Neural cell (in vitro differentiated cells): ENCODE data around the gene DUS1L. TPM values are rescaled to one million over a fixed set of nuclear protein-coding genes. Genes with fewer than 3 reads are reported as not detected.

Experiments
- H2AFZ ChIP-seq: fragments of 200-600, 300-800 bp; sonication (generic), shearing (Covaris generic); 2 replicates; pipeline ENCODE4 v1.6.0; 2014; ENCODE audit warnings: low read depth, mild to moderate bottlenecking, antibody characterized with exemption, low read length, moderate library complexity
- H3F3A ChIP-seq: fragments of 200-600 bp; shearing (Covaris generic); 2 replicates; pipeline ENCODE4 v1.6.1; 2016; ENCODE audit warnings: mild to moderate bottlenecking, moderate library complexity, mixed read lengths, antibody characterized with exemption, low read length; ENCODE audit not compliant: insufficient read depth, poor library complexity, severe bottlenecking
- H3K27ac ChIP-seq: fragments of 200-600, 300-800 bp; sonication (generic), shearing (Covaris generic); 2 replicates; pipeline ENCODE4 v1.5.1; 2014; ENCODE audit warnings: mild to moderate bottlenecking, low read length, moderate library complexity
- H3K27me3 ChIP-seq: fragments of 300-800, 200-600 bp; sonication (generic), shearing (Covaris generic); 2 replicates; pipeline ENCODE4 v1.6.0; 2014; ENCODE audit warnings: mild to moderate bottlenecking, low read depth, low read length, moderate library complexity; ENCODE audit not compliant: insufficient read depth
- H3K36me3 ChIP-seq: fragments of 300-800, 200-600 bp; sonication (generic), shearing (Covaris generic); 2 replicates; pipeline ENCODE4 v1.5.1; 2014; ENCODE audit warnings: mild to moderate bottlenecking, antibody characterized with exemption, low read length, moderate library complexity; ENCODE audit not compliant: insufficient read depth
- H3K4me2 ChIP-seq: fragments of 300-800, 200-600 bp; sonication (generic), shearing (Covaris generic); 2 replicates; pipeline ENCODE4 v1.6.0; 2014; ENCODE audit warnings: mild to moderate bottlenecking, low read length
- H3K4me3 ChIP-seq: fragments of 300-800, 200-600 bp; sonication (generic), shearing (Covaris generic); 2 replicates; pipeline ENCODE4 v1.5.1; 2014; ENCODE audit warnings: mild to moderate bottlenecking, low read length, moderate library complexity
- H3K79me2 ChIP-seq: fragments of 200-600 bp; shearing (Covaris generic); replicated peaks from 2 replicates; pipeline ENCODE4 v1.6.0; 2014; ENCODE audit warnings: mild to moderate bottlenecking, low read length, moderate library complexity; ENCODE audit not compliant: insufficient read depth
- H3K9ac ChIP-seq: fragments of 300-800, 200-600 bp; sonication (generic), shearing (Covaris generic); 2 replicates; pipeline ENCODE4 v1.6.1; 2016; ENCODE audit warnings: mild to moderate bottlenecking, low read length, mixed read lengths
- H3K9me2 ChIP-seq: fragments of 200-600 bp; shearing (Covaris generic); 2 replicates; pipeline ENCODE4 v1.6.1; 2016; ENCODE audit warnings: mild to moderate bottlenecking, low read length, mixed read lengths; ENCODE audit not compliant: insufficient read depth
- H3K9me3 ChIP-seq: fragments of 200-600, 300-800 bp; sonication (generic), shearing (Covaris generic); 2 replicates; pipeline ENCODE4 v1.6.1; 2016; ENCODE audit warnings: mild to moderate bottlenecking, mixed run types, low read length, moderate library complexity, mixed read lengths
- H4K20me1 ChIP-seq: fragments of 200-600 bp; shearing (Covaris generic); 2 replicates; pipeline ENCODE4 v1.6.1; 2016; ENCODE audit warnings: mild to moderate bottlenecking, mixed run types; ENCODE audit not compliant: insufficient read depth
- EP300 ChIP-seq: fragments of 450-650 bp; conservative IDR thresholded peaks from 2 replicates; pipeline ENCODE4 v1.6.1; 2014; ENCODE audit warnings: antibody characterized with exemption, mild to moderate bottlenecking, moderate library complexity; ENCODE audit not compliant: poor library complexity, severe bottlenecking
- EZH2 ChIP-seq: fragments of 200-600, 300-800 bp; shearing (Covaris generic), sonication (generic); IDR thresholded peaks from 2 replicates; pipeline ENCODE4 v1.6.1; 2014; ENCODE audit warnings: antibody characterized with exemption, low read length, borderline replicate concordance, mild to moderate bottlenecking; ENCODE audit not compliant: insufficient read depth, poor library complexity, severe bottlenecking
- MXI1 ChIP-seq: fragments of 450-650 bp; conservative IDR thresholded peaks from 2 replicates; pipeline ENCODE4 v1.6.1; 2014; ENCODE audit warnings: antibody characterized with exemption, mild to moderate bottlenecking; ENCODE audit not compliant: poor library complexity, severe bottlenecking
- POLR2AphosphoS5 ChIP-seq: IDR thresholded peaks from 2 replicates; pipeline ENCODE4 v1.6.1; 2012
- RAD21 ChIP-seq: fragments of 450-650 bp; conservative IDR thresholded peaks from 2 replicates; pipeline ENCODE4 v1.6.1; 2014; ENCODE audit warnings: antibody characterized with exemption, mild to moderate bottlenecking, moderate library complexity
- SMC3 ChIP-seq: fragments of 450-650 bp; conservative IDR thresholded peaks from 2 replicates; pipeline ENCODE4 v1.6.1; 2014; ENCODE audit warnings: antibody characterized with exemption, mild to moderate bottlenecking, moderate library complexity; ENCODE audit not compliant: poor library complexity
- TAF1 ChIP-seq: IDR thresholded peaks from 2 replicates; pipeline ENCODE4 v1.6.1; 2012; ENCODE audit warnings: low read depth
- polyA plus RNA-seq: library from polyadenylated mRNA; depleted of rRNA; stranded (reverse); fragments of >200 nt; gene quantifications from 2 replicates; pipeline ENCODE4 v1.2.3, GENCODE V29; 2014
- TF ChIP-seq, protein P1 (sequence below): fragments of 450-650 bp; IDR thresholded peaks from 2 replicates; pipeline ENCODE4 v1.5.1; 2014; ENCODE audit warnings: antibody characterized with exemption, mild to moderate bottlenecking, moderate library complexity; ENCODE audit not compliant: poor library complexity, severe bottlenecking
- TF ChIP-seq, protein P2 (sequence below): IDR thresholded peaks from 2 replicates; pipeline ENCODE4 v1.6.1; 2012; ENCODE audit warnings: borderline replicate concordance

DUS1L gene
- polyA plus RNA-seq, 1 donor from 2014 or later, result 100 TPM

DNA sequence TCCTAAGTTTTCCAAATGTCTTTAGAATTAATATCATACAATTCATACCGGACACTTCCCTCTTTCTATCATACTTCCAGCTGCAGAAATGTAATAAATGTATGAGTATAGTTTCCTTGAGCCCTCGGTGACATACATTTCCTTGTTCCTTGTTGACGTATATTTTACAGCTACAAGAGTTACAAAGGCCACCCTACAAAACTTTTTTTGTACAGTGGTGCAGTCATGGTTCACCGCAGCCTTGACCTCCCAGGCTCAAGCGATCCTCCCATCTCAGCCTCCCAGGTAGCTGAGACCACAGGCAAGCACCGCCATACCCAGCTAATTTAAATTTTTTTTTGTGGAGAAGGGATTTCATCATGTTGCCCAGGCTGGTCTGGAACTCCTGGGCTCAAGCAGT lies 7.2 kb upstream of the DUS1L start:
- Histone ChIP-seq H3K9ac (no peak overlapping the region), H3K79me2 (no peaks in the 10 kb centered on the region), H3K27ac (no peak overlapping the region)

GRCh38 chr17:82070611-82071010 lies 5.0 kb upstream of the DUS1L start:
- H2AFZ ChIP-seq, result no peak overlapping the region
- TF ChIP-seq TAF1 (no peak), RAD21 (no peak), EZH2 (no peak), SMC3 (no peak), POLR2AphosphoS5 (no peak), EP300 (no peak), MXI1 (no peak)
- TF ChIP-seq, protein P1, sequence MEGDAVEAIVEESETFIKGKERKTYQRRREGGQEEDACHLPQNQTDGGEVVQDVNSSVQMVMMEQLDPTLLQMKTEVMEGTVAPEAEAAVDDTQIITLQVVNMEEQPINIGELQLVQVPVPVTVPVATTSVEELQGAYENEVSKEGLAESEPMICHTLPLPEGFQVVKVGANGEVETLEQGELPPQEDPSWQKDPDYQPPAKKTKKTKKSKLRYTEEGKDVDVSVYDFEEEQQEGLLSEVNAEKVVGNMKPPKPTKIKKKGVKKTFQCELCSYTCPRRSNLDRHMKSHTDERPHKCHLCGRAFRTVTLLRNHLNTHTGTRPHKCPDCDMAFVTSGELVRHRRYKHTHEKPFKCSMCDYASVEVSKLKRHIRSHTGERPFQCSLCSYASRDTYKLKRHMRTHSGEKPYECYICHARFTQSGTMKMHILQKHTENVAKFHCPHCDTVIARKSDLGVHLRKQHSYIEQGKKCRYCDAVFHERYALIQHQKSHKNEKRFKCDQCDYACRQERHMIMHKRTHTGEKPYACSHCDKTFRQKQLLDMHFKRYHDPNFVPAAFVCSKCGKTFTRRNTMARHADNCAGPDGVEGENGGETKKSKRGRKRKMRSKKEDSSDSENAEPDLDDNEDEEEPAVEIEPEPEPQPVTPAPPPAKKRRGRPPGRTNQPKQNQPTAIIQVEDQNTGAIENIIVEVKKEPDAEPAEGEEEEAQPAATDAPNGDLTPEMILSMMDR, result no peak
- TF ChIP-seq, protein P2, sequence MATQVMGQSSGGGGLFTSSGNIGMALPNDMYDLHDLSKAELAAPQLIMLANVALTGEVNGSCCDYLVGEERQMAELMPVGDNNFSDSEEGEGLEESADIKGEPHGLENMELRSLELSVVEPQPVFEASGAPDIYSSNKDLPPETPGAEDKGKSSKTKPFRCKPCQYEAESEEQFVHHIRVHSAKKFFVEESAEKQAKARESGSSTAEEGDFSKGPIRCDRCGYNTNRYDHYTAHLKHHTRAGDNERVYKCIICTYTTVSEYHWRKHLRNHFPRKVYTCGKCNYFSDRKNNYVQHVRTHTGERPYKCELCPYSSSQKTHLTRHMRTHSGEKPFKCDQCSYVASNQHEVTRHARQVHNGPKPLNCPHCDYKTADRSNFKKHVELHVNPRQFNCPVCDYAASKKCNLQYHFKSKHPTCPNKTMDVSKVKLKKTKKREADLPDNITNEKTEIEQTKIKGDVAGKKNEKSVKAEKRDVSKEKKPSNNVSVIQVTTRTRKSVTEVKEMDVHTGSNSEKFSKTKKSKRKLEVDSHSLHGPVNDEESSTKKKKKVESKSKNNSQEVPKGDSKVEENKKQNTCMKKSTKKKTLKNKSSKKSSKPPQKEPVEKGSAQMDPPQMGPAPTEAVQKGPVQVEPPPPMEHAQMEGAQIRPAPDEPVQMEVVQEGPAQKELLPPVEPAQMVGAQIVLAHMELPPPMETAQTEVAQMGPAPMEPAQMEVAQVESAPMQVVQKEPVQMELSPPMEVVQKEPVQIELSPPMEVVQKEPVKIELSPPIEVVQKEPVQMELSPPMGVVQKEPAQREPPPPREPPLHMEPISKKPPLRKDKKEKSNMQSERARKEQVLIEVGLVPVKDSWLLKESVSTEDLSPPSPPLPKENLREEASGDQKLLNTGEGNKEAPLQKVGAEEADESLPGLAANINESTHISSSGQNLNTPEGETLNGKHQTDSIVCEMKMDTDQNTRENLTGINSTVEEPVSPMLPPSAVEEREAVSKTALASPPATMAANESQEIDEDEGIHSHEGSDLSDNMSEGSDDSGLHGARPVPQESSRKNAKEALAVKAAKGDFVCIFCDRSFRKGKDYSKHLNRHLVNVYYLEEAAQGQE, result no peak
- no peaks in the 10 kb centered on the region for H3K36me3 ChIP-seq
- no peaks in the 10 kb centered on the region for H3K79me2 ChIP-seq
- H3K27me3 ChIP-seq, result no peaks in the 10 kb centered on the region
- H3K4me3 ChIP-seq, result no peak overlapping the region
- no peak overlapping the region for H3K4me2 ChIP-seq
- no peak overlapping the region for H3K27ac ChIP-seq
- H3K9me2 ChIP-seq, result no peaks in the 10 kb centered on the region
- H4K20me1 ChIP-seq, result no peaks in the 10 kb centered on the region
- H3K9ac ChIP-seq, result no peak overlapping the region
- no peaks in the 10 kb centered on the region for H3K9me3 ChIP-seq
- no peaks in the 10 kb centered on the region for H3F3A ChIP-seq

More for the DNA sequence above, 7.2 kb upstream of the DUS1L start:
- Histone ChIP-seq H3K27me3 (no peaks in the 10 kb centered on the region), H4K20me1 (no peaks in the 10 kb centered on the region), H3K9me2 (no peaks in the 10 kb centered on the region), H3K4me2 (no peak overlapping the region), H2AFZ (no peak overlapping the region), H3K9me3 (no peaks in the 10 kb centered on the region), H3F3A (no peaks in the 10 kb centered on the region), H3K36me3 (no peaks in the 10 kb centered on the region), H3K4me3 (no peak overlapping the region)
- no peak for TF ChIP-seq TAF1
- TF ChIP-seq SMC3, result no peak
- TF ChIP-seq MXI1, result no peak
- TF ChIP-seq RAD21, result no peak
- TF ChIP-seq, protein P1, result no peak
